ENCODE data around the gene VPS35L. TPM values are rescaled to one million over a fixed set of nuclear protein-coding genes. Genes with fewer than 3 reads are reported as not detected.

Gene VPS35L
- polyA plus RNA-seq, 1 experiment = 83.2 TPM

DNA sequence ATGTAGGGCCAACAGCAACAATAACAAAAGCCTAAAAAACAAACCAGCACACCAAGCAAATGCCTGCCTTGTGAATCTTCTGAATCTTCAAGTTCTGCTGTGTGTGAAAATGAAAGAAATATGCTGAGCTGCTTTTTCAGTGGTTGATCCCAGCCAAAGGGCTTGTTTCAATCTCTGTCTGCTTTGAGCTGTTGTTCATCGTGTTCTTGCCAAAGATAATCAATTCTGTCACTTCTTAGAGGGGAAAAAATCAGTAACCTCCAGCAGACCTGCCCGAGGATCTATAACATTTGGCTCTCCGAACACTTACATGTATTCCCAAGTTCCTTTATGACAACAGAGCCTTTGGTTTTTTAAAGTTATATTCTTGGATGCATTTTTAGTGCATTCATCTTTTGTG lies 65.9 kb downstream of the VPS35L start:
- POLR2A ChIA-PET = no interaction called here
- Histone ChIP-seq H3K27me3 (ENCODE audit: control insufficient read depth, insufficient read depth, low read length) (no peaks in the 10 kb centered on the region), H3K36me3 (ENCODE audit: control insufficient read depth, insufficient read depth, low read length) (peaks cover 2% of the 10 kb centered on the region; the same call in 1 of the 2 replicates), H3K4me3 (ENCODE audit: low read depth, low read length) (no peak overlapping the region)
- no peak for DNase-seq (ENCODE audit: low read depth)
- CTCF ChIA-PET = no interaction called here
- TF ChIP-seq, protein P1, sequence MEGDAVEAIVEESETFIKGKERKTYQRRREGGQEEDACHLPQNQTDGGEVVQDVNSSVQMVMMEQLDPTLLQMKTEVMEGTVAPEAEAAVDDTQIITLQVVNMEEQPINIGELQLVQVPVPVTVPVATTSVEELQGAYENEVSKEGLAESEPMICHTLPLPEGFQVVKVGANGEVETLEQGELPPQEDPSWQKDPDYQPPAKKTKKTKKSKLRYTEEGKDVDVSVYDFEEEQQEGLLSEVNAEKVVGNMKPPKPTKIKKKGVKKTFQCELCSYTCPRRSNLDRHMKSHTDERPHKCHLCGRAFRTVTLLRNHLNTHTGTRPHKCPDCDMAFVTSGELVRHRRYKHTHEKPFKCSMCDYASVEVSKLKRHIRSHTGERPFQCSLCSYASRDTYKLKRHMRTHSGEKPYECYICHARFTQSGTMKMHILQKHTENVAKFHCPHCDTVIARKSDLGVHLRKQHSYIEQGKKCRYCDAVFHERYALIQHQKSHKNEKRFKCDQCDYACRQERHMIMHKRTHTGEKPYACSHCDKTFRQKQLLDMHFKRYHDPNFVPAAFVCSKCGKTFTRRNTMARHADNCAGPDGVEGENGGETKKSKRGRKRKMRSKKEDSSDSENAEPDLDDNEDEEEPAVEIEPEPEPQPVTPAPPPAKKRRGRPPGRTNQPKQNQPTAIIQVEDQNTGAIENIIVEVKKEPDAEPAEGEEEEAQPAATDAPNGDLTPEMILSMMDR (IDR thresholded peaks at IDR 0.05; ENCODE audit: insufficient read depth, low read depth, low read length) = no peak

- H3K36me3 ChIP-seq (ENCODE audit: control insufficient read depth, insufficient read depth, low read length) = peaks cover 1% of the 10 kb centered on the region; the same call in 1 of the 2 replicates
- H3K27me3 ChIP-seq (ENCODE audit: control insufficient read depth, insufficient read depth, low read length) = no peaks in the 10 kb centered on the region
- no peak for DNase-seq (ENCODE audit: low read depth)
- ChIA-PET POLR2A (no interaction called here), CTCF (interaction anchor here (1.0 to 1.3 kb wide), 2 partner anchors 11 to 41 kb away, joined by 3 read pairs; no protein-coding TSS in a partner anchor)
- no peak overlapping the region for H3K4me3 ChIP-seq (ENCODE audit: low read depth, low read length)
- TF ChIP-seq, protein P1 (IDR thresholded peaks at IDR 0.05; ENCODE audit: insufficient read depth, low read depth, low read length) = no peak
Observed at GRCh38 chr16:19625039-19625438, 69.5 kb downstream of the VPS35L start.

DNA sequence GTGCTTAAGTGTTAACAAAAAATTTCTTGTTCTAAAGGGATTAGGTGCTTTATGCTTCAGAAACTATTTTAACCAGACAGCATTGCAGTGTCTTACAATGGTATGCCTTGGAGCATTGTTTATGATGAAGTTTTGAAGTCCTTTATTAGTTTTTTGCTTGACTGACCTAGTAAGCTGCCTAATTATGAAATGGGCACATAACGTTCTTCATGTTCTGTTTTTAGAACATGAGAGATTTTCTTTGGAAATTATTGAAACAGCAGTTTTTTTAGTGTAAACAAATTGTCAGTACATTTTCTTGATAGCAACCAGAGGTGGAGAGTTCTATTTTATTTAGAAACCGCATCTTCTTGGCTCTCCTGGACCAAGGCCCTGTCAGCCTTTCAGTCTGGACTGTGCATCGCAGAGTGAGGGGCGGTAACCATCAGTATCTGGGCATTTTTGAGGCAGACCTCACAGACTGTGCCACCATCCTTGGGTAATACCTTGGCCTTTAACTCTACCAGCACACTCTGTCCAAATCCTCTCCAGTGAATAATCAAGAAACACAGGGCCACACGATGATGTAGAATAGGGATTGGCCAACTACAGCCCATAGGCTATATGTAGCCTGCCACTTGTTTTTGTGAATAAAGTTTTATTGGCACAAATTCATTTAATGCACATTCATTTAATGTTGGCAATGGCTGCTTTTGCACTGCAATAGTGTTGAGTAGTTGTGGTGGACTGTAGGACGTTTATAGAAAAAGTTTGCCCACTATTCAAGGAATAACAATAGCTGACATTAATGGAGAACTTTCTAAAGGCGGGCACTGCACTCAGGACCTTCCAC lies 81.1 kb downstream of the VPS35L start:
- Histone ChIP-seq H3K27me3 (ENCODE audit: control insufficient read depth, insufficient read depth, low read length) (no peaks in the 10 kb centered on the region), H3K4me3 (ENCODE audit: low read depth, low read length) (no peak overlapping the region), H3K36me3 (ENCODE audit: control insufficient read depth, insufficient read depth, low read length) (peaks cover 4% of the 10 kb centered on the region; the same call in 1 of the 2 replicates)
- ChIA-PET CTCF (no interaction called here), POLR2A (no interaction called here)
- TF ChIP-seq, protein P1 (IDR thresholded peaks at IDR 0.05; ENCODE audit: insufficient read depth, low read depth, low read length) = no peak
- DNase-seq (ENCODE audit: low read depth) = no peak

DNA sequence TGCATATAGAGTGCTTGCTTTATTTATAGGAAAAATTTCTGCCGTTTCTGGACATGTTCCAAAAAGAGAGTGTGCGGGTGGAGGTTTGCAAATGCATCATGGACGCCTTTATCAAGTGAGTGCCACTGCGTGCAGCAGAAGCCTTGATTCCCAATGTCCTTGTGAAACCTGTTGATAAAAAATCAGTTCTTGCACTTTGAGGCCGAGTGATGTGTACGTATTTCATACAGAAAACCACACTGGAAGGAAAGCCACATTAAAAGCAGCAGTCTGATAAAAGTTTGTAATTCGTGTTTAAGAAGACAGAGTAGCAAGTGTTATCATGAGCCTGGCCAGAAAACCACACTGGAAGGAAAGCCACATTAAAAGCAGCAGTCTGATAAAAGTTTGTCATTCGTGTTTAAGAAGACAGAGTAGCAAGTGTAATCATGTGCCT lies 84.5 kb downstream of the VPS35L start:
- Histone ChIP-seq H3K36me3 (ENCODE audit: control insufficient read depth, insufficient read depth, low read length) (0 out of 2 replicates have a peak, but pooled peaks cover 2% of the 10 kb centered on the region), H3K4me3 (ENCODE audit: low read depth, low read length) (no peak overlapping the region), H3K27me3 (ENCODE audit: control insufficient read depth, insufficient read depth, low read length) (no peaks in the 10 kb centered on the region)
- no peak for DNase-seq (ENCODE audit: low read depth)
- TF ChIP-seq, protein P1 (IDR thresholded peaks at IDR 0.05; ENCODE audit: insufficient read depth, low read depth, low read length) = no peak
- ChIA-PET CTCF (interaction anchor here (0.9 to 2.2 kb wide), 2 partner anchors 11 to 38 kb away, joined by 3 to 6 read pairs; no protein-coding TSS in a partner anchor), POLR2A (no interaction called here)

DNA sequence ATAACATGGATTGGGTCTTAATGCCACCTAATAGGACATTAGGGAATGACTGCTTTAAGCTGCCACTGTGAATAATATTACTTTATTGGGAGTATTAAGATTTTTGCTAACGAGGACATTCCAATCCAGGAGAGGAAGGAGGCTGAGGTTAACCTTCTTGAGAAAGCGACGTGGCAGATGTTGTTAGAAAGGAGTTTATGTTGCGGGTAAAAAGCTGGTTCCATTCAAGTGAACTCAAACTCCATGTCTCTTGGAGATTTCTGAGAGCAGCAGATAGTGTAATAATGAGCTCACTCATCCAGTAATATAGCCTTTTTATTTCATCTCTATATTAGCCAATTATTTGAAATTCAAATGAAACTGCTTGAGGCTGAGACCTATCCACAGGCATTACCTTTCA lies 87.0 kb downstream of the VPS35L start:
- Histone ChIP-seq H3K27me3 (ENCODE audit: control insufficient read depth, insufficient read depth, low read length) (no peaks in the 10 kb centered on the region), H3K36me3 (ENCODE audit: control insufficient read depth, insufficient read depth, low read length) (peaks cover 7% of the 10 kb centered on the region; the same call in 1 of the 2 replicates), H3K4me3 (ENCODE audit: low read depth, low read length) (no peak overlapping the region)
- CTCF ChIA-PET = interaction anchor here (0.6 to 1.6 kb wide), 4 partner anchors 8 to 271 kb away, joined by 3 read pairs; no protein-coding TSS in a partner anchor
- TF ChIP-seq, protein P1 (IDR thresholded peaks at IDR 0.05; ENCODE audit: insufficient read depth, low read depth, low read length) = no peak
- POLR2A ChIA-PET = no interaction called here
- no peak for DNase-seq (ENCODE audit: low read depth)
